ENCODE data around the gene PHC3. TPM values are rescaled to one million over a fixed set of nuclear protein-coding genes. Genes with fewer than 3 reads are reported as not detected.
"Not testable (repeated sequence)": the region's sequence is repeated elsewhere in the genome, so short reads cannot be mapped to it uniquely, and the experiment has no call there.

The PHC3 gene
- total RNA-seq, 1 donor from 2014 or later = 32.4 TPM

- DNase-seq (ENCODE audit: low spot score) = peak; percentile 26
- H3K27me3 Mint-ChIP-seq (ENCODE audit: unreplicated experiment) = no peaks in the 10 kb centered on the region
These were observed 64.4 kb downstream of the PHC3 start for GRCh38 chr3:170117134-170117533.

GRCh38 chr3:170114165-170114564 lies 67.4 kb downstream of the PHC3 start:
- H3K27me3 Mint-ChIP-seq (ENCODE audit: unreplicated experiment); H3K27ac Mint-ChIP-seq (ENCODE audit: unreplicated experiment); H3K4me1 Mint-ChIP-seq (ENCODE audit: unreplicated experiment); DNase-seq (ENCODE audit: low spot score); H3K9me3 Mint-ChIP-seq (ENCODE audit: unreplicated experiment); H3K4me3 Mint-ChIP-seq (ENCODE audit: unreplicated experiment): not testable (repeated sequence)
- peaks cover 24% of the 10 kb centered on the region for H3K36me3 Mint-ChIP-seq (ENCODE audit: low read depth, unreplicated experiment)

More at GRCh38 chr3:170117134-170117533, 64.4 kb downstream of the PHC3 start:
- H3K36me3 Mint-ChIP-seq (ENCODE audit: low read depth, unreplicated experiment) = peaks cover 5% of the 10 kb centered on the region
- H3K4me3 Mint-ChIP-seq (ENCODE audit: unreplicated experiment) = no peak overlapping the region
- peak; percentile 47 for TF ChIP-seq CTCF (IDR thresholded peaks at IDR 0.05; ENCODE audit: unreplicated experiment)
- no peaks in the 10 kb centered on the region for H3K9me3 Mint-ChIP-seq (ENCODE audit: unreplicated experiment)
- no peaks in the 10 kb centered on the region for H3K4me1 Mint-ChIP-seq (ENCODE audit: unreplicated experiment)
- H3K27ac Mint-ChIP-seq (ENCODE audit: unreplicated experiment) = no peak overlapping the region

- H3K4me1 Mint-ChIP-seq (ENCODE audit: unreplicated experiment) = peaks cover 19% of the 10 kb centered on the region
- peaks cover 30% of the 10 kb centered on the region for H3K36me3 Mint-ChIP-seq (ENCODE audit: low read depth, unreplicated experiment)
- peak overlapping the region; percentile 13 for H3K4me3 Mint-ChIP-seq (ENCODE audit: unreplicated experiment)
- DNase-seq (ENCODE audit: low spot score) = no peak
- H3K9me3 Mint-ChIP-seq (ENCODE audit: unreplicated experiment) = no peaks in the 10 kb centered on the region
- H3K27ac Mint-ChIP-seq (ENCODE audit: unreplicated experiment) = no peak overlapping the region
- TF ChIP-seq CTCF (IDR thresholded peaks at IDR 0.05; ENCODE audit: unreplicated experiment) = no peak
- H3K27me3 Mint-ChIP-seq (ENCODE audit: unreplicated experiment) = no peaks in the 10 kb centered on the region
These were observed 70.3 kb downstream of the PHC3 start for GRCh38 chr3:170111147-170111771.

DNA sequence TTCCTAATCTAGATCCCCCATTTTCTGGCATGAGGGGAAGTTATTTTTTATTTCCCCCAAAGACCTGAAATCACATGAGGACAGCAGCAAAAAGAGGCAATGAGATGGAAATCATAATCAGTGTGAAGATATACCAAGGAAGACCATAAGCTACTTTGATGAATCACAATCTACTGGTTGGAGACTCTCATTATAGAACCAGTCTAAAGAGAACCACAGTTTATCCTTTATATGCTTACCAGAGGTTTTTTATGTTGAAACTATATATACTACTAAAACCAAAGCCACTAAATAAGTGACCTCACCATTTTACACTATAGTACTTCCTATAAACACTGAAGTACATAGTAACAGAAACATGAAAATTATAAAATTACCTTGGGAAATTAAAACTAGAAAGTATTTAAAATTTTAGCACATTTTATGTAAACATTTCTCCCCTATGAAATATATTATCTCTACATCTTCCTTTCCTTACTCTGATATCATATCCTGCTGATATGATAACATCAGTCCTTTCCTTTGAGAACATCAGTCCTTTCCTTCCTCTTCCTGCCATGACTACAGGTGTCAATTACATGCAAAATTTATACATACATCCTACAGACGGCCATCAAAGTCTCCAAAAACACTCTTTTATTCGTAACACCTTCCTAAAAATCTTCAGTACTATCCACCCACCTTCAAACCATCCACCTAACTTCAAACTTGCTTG lies 71.8 kb downstream of the PHC3 start:
- DNase-seq (ENCODE audit: low spot score) = no peak
- Mint-ChIP-seq H3K27me3 (ENCODE audit: unreplicated experiment) (no peaks in the 10 kb centered on the region), H3K27ac (ENCODE audit: unreplicated experiment) (peak overlapping the region; percentile 88), H3K4me1 (ENCODE audit: unreplicated experiment) (peaks cover 19% of the 10 kb centered on the region), H3K9me3 (ENCODE audit: unreplicated experiment) (no peaks in the 10 kb centered on the region), H3K36me3 (ENCODE audit: low read depth, unreplicated experiment) (peaks cover 30% of the 10 kb centered on the region), H3K4me3 (ENCODE audit: unreplicated experiment) (peak overlapping the region; percentile 48)
- TF ChIP-seq CTCF (IDR thresholded peaks at IDR 0.05; ENCODE audit: unreplicated experiment) = no peak

- DNase-seq (ENCODE audit: low spot score) = no peak
- no peaks in the 10 kb centered on the region for H3K9me3 Mint-ChIP-seq (ENCODE audit: unreplicated experiment)
- peak overlapping the region; percentile 78 for H3K27ac Mint-ChIP-seq (ENCODE audit: unreplicated experiment)
- peaks cover 30% of the 10 kb centered on the region for H3K36me3 Mint-ChIP-seq (ENCODE audit: low read depth, unreplicated experiment)
- no peaks in the 10 kb centered on the region for H3K27me3 Mint-ChIP-seq (ENCODE audit: unreplicated experiment)
- no peak for TF ChIP-seq CTCF (IDR thresholded peaks at IDR 0.05; ENCODE audit: unreplicated experiment)
- H3K4me3 Mint-ChIP-seq (ENCODE audit: unreplicated experiment) = no peak overlapping the region
- peaks cover 19% of the 10 kb centered on the region for H3K4me1 Mint-ChIP-seq (ENCODE audit: unreplicated experiment)
These were observed 72.6 kb downstream of the PHC3 start for GRCh38 chr3:170108955-170109354.

Data from endothelial cell (in vitro differentiated cells).